ENCODE results near the gene TMEM119. TPM values are rescaled to one million over a fixed set of nuclear protein-coding genes. Genes with fewer than 3 reads are reported as not detected.

TMEM119 gene
- total and polyA plus RNA-seq, 2 of the 13 experiments (the other 11 are each of a cell fraction or from before 2014, with no cell fraction given), result not detected

GRCh38 chr12:108618079-108618952 lies 20.4 kb upstream of the TMEM119 start (continued):
- TF ChIP-seq ZNF569 (CRISPR knock-in tag; IDR thresholded peaks at IDR 0.05; ENCODE audit: borderline replicate concordance), result no peak
- TF ChIP-seq AGO2 (optimal IDR thresholded peaks at IDR 0.05; ENCODE audit: low read depth, low read length), result no peak
- TF ChIP-seq ZNF296 (CRISPR knock-in tag; conservative IDR thresholded peaks at IDR 0.05), result no peak
- TF ChIP-seq ZNF354B (CRISPR knock-in tag; IDR thresholded peaks at IDR 0.05), result no peak
- no peak for TF ChIP-seq ZNF451 (CRISPR knock-in tag; IDR thresholded peaks at IDR 0.05)
- TF ChIP-seq ZBTB38 (CRISPR knock-in tag; IDR thresholded peaks at IDR 0.05), result no peak
- no peak for TF ChIP-seq ARID5B (CRISPR knock-in tag; IDR thresholded peaks at IDR 0.05)
- no peak for TF ChIP-seq YEATS2 (CRISPR knock-in tag; IDR thresholded peaks at IDR 0.05; ENCODE audit: borderline replicate concordance)
- no peak for TF ChIP-seq NPAS2 (CRISPR knock-in tag; IDR thresholded peaks at IDR 0.05; ENCODE audit: borderline replicate concordance)
- no peak for TF ChIP-seq FOXM1 (CRISPR knock-in tag; IDR thresholded peaks at IDR 0.05)
- no peak for TF ChIP-seq MNT (IDR thresholded peaks at IDR 0.05)
- no peak for TF ChIP-seq ZNF776 (CRISPR knock-in tag; IDR thresholded peaks at IDR 0.05)
- TF ChIP-seq ZNF775 (CRISPR knock-in tag; IDR thresholded peaks at IDR 0.05; ENCODE audit: borderline replicate concordance), result no peak
- peak; percentile 40; the same call in 1 of the 2 replicates for TF ChIP-seq CHD4 (IDR thresholded peaks at IDR 0.05; ENCODE audit: borderline replicate concordance, low read length)
- TF ChIP-seq ZFP36 (IDR thresholded peaks at IDR 0.05; ENCODE audit: borderline replicate concordance, low read depth, low read length, partially characterized antibody), result no peak
- no peak for TF ChIP-seq CAMTA2 (CRISPR knock-in tag; IDR thresholded peaks at IDR 0.05; ENCODE audit: borderline replicate concordance)
- no peak for TF ChIP-seq HOXA5 (CRISPR knock-in tag; IDR thresholded peaks at IDR 0.05)
- no peak for TF ChIP-seq REST (IDR thresholded peaks at IDR 0.05; ENCODE audit: borderline replicate concordance in 1 of 2, low read depth in 1 of 2, low read length in 2 of 2)
- TF ChIP-seq JDP2 (CRISPR knock-in tag; IDR thresholded peaks at IDR 0.05; ENCODE audit: borderline replicate concordance), result no peak
- TF ChIP-seq RCOR2 (CRISPR knock-in tag; IDR thresholded peaks at IDR 0.05), result no peak
